Measurements from ENCODE around the gene LSMEM2.
"Not testable (repeated sequence)": the region's sequence is repeated elsewhere in the genome, so short reads cannot be mapped to it uniquely, and the experiment has no call there.

The LSMEM2 gene

DNA sequence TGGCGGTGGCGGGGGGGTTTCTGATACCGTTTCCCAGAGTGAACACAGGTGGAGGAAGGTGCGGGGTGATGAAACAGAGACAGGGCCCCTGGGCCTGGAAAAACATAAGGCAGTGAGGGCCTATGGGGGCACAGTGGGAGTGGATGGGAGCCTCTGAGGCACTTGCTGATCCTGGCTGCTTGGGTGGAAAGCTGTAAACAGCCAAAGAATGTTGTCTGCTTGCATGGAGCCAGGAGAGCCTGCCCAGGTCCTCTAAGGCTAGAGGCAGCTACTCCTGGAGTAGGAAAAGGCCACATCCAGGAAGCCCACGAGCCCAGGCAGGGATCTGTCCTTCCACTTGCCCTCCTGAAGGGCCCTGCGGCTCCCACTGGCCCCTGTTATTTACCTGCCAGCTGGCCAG lies 12.9 kb upstream of the LSMEM2 start:
- no peak for DNase-seq

DNA sequence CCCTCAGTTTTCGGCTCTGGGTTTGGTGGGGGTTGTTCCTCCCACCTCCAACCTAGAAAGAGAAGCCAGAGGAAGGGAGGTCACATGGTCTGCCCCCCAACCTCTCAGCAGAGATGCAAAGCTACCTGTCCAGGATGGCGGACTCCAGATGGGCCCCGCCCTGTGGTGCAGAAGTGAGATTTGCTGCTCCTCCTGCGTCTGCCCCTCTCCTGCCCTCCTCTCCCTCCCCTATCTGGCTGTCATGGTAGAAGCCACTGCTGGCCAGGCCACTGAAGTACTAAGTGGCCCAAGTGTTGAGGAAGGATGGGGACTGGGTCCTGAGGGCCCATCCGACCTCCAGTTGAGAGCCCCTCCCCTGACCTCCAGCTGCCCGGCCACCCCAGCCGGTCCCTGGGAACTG lies 12.1 kb upstream of the LSMEM2 start:
- no peak for DNase-seq

DNA sequence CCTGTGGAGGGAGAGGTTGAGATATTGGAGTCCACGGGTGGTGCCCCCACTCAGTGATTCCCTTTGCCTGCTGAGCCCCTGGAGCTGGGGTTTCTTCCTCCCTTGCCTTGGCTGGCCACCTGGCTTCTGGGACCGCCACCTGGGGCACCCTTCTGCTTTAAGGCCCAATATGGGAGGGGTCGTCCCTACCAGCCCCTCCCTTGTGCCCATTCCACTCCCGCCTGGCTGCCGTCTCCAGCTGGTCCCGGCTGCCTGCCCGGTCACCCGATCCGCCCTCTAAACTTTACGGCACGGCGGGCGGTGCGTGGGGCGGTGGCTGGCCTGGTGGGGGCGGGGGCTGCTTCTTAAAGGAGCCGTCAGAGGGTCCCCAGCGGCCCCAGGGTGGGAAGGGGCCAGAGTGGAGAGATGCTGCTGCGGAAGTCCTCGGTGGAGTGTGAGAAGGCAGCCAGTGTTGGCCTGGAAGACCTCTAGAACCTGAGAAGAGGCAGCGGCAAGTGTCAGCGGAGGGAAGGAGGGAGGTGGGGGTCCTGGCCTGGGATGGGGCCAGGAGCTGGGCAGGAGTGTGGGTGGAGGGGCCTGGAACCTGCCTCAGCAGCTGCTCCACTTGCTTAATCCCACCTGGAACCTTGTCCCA lies 11.5 kb upstream of the LSMEM2 start:
- DNase-seq, result no peak

DNA sequence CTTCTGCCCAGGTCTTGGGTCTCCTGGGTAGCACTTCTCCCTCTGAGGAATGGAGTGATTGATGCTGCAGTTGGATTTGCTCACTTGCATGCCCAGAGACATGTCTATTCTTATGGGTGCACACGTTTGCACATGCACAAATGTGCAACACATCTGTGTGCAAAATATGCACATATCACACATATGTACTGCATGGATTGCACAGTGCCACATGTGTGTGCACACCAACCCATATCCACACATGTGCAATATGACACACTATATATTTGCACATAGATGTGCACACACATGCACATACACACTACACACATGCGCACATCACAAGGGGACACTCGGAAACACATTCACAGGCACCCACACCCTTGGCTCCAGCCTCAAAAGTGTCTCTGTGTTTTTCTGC lies 10.6 kb upstream of the LSMEM2 start:
- no peak for DNase-seq

DNA sequence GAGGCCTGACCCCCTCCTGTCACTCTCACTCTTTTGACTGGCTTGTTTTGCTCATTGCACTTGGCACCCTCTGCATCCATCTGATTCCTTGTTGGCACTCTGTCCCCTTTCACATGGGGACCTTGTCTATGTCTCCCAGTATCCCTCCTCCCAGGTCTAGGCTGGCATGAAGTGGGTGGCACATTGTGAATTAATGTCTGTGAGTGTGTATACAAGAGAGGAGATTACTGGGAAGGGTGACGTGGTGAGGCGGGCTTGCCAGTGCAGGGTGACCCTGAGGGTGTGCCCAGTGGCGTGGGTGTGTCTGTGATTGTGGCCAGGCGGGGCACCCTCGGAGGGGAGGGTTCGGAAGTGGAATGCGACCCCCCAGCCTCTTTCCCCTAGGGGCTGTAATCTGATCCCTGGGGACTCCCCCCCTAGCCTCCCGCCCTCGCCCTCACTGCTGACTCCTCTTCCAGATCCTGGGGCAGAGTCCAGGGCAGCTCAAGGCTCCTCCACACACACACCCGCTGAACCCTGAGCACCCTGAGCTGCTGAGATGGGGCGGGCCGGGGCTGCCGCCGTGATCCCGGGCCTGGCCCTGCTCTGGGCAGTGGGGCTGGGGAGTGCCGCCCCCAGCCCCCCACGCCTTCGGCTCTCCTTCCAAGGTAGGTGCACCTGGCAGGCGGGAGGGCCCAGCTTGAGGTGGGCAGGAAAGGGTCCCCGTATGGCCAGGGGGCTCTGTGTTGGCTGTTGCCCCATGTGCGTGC lies 10.0 kb upstream of the LSMEM2 start, which contains the start of gene SEMA3B:
SEMA3B (plus strand) TSS at position 445 of the 749 bp plus-strand sequence; CDS start at position 539, 94 bp downstream.
- no peak for DNase-seq

DNA sequence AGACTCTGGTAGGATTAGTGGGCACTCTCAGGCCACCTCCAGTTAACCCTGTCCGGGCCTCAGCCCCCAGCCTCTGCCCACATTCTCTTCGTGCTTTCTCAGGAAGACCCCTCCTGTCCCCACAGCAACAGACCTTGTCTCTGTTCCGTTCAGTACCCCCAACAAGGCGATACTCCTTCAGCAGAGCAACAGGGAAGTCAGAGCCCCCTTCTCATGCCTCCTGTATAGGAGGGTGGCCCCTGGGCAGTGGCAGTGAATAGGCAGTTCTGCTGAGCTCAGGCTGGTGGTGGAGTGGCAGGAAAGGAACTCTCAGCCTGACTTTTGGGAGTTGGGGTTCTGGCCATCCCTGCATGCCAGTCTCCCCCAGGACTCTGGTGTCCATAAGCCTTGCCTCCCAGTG lies 9.4 kb upstream of the LSMEM2 start:
- no peak for DNase-seq

DNA sequence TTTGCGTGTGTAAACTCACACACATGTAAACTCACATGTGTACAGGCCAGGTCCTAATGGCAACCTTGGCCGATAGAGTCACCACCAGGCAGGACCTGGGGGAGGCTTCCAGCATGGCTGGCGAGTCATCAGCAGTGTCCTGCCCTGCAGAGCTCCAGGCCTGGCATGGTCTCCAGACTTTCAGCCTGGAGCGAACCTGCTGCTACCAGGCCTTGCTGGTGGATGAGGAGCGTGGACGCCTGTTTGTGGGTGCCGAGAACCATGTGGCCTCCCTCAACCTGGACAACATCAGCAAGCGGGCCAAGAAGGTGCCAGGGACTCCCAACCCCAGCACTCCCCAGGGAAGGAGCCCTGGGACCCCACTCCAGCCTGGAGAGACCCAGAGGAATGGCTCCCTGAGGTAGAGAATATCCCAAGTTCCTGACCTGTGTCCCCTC lies 8.9 kb upstream of the LSMEM2 start:
- no peak for DNase-seq

DNA sequence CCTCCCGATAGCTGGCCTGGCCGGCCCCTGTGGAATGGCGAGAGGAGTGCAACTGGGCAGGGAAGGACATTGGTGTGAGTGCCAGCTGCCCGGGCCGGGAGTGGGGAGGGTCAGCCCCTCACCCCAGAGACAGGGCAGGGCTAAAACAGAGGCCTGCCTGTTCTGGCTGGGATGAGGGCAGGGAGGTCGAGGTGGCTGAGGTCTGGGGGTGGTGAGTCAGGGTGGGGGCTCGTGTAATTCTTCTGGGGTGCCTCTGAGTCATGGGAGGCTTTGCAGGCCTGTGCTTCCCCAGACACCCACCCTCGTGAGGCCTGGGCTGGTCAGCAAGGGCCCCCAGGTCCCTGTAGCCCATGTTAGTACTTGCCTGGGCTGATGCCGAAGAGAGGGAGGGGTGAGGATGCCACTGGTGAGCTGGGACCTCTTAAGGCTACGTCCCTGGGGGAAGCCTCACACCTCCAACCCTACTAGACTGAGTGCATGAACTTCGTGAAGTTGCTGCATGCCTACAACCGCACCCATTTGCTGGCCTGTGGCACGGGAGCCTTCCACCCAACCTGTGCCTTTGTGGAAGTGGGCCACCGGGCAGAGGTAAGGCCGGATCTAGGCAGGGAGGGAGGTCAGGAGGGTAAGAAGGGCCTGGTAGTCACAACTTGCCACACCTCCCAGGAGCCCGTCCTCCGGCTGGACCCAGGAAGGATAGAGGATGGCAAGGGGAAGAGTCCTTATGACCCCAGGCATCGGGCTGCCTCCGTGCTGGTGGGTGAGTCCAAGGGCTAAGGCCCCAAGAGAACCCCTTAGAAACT lies 8.3 kb upstream of the LSMEM2 start:
- DNase-seq, result no peak

DNA sequence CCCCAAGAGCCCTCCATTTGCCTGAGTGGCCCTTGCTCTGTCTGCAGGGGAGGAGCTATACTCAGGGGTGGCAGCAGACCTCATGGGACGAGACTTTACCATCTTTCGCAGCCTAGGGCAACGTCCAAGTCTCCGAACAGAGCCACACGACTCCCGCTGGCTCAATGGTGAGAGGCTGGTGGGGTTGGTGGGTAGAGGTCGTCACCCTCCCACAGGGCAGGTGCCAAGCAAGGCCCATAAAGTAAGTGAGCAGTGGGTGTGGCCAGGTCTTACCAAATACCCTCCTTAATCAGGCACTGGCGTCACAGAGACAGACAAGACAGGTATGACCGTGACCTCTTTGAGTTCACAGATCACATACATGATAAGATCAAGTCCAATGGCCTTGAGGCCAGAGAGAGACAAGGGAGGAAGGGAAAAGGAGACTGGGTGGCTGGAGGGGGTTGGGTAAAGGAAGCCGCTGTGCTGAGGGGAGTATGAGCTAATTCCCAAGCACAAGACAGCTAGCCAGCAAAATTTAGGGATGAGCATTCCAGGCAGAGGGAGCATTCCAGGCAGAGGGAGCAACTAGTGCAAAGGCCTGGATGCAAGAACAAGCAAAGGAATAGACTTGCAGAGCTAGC lies 7.5 kb upstream of the LSMEM2 start:
- DNase-seq, result no peak

DNA sequence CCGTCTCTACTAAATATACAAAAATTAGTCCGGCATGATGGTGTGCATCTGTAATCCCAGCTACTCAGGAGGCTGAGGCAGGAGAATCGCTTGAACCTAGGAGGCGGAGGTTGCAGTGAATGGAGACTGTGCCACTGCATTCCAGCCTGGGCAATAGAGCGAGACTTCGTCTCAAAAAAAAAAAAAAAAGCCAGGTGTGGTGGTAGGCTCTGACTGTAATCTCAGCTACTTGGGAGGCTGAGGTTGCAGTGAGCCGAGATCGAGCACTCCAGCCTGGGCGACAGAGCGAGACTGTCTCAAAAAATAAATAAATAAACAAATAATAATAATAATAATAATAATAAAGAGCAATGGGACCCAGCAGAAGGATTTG lies 6.4 kb upstream of the LSMEM2 start:
- not testable (repeated sequence) for DNase-seq

DNA sequence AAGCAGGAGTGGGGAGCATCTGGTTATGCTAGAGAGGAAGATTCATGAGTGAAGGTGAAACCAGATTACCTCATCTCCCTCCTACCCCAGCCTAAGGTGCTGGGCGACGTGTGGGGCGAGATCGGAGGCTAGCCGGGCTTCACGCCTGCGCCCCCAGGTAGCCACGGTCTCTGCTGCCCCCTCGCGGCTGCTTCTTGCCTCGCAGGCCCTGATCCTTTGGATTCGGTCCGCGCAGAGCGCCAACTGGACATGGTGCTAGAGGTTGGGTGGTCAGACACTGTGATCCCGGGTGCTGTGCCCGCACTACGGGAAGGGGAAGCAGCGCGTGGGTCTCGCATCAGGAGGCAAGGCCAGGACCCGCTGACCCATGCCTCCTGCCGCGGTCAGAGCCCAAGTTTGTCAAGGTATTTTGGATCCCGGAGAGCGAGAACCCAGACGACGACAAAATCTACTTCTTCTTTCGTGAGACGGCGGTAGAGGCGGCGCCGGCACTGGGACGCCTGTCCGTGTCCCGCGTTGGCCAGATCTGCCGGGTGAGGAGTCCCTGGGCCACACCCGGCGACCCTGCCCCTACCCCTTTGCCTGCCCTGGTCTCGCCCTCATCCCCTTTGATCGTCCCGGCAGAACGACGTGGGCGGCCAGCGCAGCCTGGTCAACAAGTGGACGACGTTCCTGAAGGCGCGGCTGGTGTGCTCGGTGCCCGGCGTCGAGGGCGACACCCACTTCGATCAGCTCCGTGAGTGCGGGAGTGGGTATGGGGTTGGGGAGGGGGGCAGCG lies 5.8 kb upstream of the LSMEM2 start:
- DNase-seq, result peak; percentile 81 to 88

DNA sequence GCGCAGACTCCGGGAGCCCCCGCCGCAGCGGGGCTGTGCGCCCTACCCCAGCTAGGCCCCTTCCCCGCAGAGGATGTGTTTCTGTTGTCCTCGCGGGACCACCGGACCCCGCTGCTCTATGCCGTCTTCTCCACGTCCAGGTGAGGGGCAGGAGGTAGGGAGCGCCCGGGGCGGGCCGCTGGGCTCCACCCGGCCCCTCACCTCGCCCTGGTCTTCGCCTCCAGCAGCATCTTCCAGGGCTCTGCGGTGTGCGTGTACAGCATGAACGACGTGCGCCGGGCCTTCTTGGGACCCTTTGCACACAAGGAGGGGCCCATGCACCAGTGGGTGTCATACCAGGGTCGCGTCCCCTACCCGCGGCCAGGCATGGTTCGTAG lies 5.2 kb upstream of the LSMEM2 start:
- no peak for DNase-seq

DNA sequence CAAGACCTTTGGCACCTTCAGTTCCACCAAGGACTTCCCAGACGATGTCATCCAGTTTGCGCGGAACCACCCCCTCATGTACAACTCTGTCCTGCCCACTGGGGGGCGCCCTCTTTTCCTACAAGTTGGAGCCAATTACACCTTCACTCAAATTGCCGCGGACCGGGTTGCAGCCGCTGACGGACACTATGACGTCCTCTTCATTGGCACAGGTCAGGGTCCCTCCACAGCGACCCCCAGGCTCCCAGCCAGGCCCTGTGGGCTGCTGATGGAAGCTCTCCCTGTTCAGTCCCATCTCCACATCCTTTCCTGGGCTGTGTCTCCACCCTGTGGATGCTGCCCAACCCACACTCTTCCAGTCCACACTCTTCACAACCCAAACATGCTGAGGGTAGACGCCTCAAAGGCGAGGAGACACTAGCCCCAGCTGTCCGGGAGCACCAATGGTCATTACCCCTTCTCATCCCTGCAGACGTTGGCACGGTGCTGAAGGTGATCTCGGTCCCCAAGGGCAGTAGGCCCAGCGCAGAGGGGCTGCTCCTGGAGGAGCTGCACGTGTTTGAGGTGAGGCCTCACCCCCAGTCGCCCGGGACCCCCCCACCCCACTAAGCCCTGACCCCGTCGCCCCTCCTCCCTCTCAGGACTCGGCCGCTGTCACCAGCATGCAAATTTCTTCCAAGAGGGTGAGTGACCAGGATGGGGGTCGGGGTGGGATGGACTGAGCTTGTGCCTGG lies 4.3 kb upstream of the LSMEM2 start:
- DNase-seq, result peak; percentile 63 to 72

DNA sequence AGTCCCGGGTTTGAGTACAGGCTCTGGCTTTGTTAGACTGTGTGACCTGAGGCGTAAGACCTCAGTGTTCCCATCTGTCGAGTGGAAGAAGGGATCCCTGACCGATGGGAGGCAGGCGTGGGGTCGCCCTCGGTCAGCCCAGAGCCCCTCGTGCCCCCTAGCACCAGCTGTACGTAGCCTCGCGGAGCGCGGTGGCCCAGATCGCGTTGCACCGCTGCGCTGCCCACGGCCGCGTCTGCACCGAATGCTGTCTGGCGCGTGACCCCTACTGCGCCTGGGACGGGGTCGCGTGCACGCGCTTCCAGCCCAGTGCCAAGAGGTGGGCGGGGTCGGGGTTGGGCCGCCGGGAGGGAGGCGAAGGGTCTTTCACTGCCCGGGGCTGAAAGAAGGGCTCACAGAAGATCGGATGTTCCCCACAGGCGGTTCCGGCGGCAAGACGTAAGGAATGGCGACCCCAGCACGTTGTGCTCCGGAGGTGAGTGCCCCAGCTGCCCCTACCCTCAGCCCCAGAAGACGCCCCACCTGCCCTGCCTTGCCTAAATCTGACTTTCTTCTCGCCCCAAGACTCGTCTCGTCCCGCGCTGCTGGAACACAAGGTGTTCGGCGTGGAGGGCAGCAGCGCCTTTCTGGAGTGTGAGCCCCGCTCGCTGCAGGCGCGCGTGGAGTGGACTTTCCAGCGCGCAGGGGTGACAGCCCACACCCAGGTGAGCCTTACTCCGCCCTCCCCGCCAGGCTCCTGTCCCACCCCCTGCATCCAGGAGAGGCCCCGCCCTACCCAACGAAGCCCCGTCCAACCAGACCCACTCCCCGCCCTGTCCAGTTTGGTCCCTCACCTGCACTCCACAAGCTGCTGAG lies 3.5 kb upstream of the LSMEM2 start:
- DNase-seq, result no peak

DNA sequence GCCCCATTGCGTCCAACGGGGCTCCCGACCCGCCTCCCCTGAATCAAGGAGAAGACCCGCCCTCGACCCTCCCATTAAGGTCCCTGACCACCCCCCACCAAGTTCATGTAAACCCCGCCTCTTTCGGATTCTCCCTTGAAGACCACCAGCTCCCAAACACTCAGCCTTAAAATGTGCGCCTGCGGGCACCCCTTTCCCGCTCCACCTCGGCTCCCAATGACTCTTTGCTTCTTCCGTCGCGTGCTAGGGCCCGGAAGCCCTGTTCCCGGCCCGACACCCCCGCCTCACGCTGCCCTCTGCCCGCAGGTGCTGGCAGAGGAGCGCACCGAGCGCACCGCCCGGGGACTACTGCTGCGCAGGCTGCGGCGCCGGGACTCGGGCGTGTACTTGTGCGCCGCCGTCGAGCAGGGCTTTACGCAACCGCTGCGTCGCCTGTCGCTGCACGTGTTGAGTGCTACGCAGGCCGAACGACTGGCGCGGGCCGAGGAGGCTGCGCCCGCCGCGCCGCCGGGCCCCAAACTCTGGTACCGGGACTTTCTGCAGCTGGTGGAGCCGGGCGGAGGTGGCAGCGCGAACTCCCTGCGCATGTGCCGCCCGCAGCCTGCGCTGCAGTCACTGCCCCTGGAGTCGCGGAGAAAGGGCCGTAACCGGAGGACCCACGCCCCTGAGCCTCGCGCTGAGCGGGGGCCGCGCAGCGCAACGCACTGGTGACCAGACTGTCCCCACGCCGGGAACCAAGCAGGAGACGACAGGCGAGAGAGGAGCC lies 2.7 kb upstream of the LSMEM2 start:
- DNase-seq, result no peak

DNA sequence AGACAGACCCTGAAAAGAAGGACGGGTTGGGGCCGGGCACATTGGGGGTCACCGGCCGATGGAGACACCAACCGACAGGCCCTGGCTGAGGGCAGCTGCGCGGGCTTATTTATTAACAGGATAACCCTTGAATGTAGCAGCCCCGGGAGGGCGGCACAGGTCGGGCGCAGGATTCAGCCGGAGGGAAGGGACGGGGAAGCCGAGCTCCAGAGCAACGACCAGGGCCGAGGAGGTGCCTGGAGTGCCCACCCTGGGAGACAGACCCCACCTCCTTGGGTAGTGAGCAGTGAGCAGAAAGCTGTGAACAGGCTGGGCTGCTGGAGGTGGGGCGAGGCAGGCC lies 2.2 kb upstream of the LSMEM2 start:
- DNase-seq, result no peak

DNA sequence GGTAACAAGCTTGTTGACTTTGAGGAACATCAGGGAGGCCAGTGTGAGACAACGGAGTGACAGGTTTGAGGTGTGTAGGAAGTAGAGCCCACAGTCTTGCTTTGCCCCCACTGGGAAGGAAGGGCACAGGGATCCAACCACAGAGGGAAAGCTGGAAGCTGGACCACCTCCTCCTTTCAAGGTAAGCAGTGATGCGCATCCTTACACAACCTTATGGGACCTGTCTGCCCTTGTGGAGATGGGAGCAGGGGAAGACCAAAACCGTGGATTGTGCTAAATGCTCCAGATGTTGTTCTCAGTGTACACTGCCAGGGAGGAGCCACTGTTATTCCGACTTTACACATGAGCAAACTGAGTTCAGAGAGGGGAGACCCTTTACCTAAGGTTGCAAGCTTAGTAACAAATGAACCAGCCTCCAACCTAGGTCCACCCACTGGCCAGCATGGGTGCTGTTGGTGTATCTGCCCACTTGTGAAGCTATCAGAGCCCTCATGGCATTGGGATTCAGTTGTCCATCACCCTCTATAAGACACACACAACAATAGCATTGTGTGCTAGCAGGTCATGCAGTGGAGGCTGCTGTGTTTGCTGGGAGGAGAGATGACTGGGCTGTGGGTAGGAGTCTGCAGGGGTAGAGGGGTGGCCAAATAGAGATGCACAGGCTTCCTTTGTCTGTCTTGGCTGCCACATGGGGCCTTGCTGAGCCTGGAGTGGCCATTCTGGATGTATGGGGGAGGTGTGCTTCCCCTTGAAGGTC lies 586 bp upstream of the LSMEM2 start:
- DNase-seq, result no peak

DNA sequence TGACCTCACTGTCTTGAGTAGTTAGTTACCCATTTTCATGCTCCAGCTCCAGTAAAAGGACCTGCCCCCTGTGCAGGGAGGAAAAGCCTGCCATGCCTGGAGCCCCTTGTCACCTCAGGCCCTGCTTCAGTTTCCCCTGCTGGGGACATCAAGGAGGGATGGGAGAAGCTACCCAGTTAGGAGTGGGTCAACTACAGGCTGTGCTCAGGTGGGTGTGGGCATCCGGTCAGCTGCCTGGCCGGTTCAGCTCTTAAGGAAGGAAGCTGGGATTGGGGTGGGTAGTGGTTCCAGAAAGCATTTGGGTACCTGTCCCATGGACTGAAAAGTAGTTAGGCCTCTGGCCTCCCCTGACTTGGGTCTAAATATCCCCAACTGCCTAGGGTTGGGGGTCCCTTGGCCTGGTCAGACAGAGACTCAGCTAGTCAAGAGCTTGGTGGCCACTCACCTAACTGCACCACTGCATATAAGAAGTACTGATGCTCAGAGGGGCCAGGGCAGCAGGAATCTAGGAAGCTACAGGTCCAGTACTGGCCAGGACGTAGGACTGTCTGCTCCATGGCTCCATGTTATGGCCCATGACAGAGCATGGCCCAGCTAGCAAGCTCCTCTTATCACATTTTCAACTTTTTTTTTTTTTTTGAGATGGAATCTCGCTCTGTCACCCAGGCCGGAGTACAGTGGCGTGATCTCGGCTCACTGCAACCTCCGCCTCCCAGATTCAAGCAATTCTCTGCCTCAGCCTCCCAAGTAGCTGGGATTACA lies 549 bp downstream of the LSMEM2 start:
- DNase-seq, result no peak

DNA sequence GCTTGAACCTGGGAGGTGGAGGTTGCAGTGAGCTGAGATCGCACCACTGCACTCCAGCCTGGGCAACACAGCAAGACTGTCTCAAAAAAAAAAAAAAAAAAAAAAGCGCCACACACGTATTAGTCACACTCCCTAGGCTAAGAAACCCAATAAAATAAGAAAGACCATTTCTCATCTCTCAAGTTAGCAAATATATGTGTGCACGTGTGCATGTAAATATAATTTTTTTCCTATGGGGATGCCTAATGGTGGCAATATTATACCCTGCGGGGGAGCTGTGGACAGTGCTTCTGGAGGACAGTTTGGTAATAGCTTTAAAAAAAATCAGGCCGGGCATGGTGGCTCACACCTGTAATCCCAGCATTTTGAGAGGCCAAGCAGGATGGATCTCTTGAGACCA lies 5.2 kb downstream of the LSMEM2 start:
- DNase-seq, result not testable (repeated sequence)

Measured in activated CD4-positive, alpha-beta T cell treated with anti-CD3 and anti-CD28 coated beads for 4 hours (primary cell).